Measurements from ENCODE around the gene UNC5B.
A peak's percentile ranks its signal among the peaks of the same experiment; 100 is the strongest.

Gene UNC5B

GRCh38 chr10:71249996-71250395 lies 37.6 kb downstream of the UNC5B start:
- FAIRE-seq (no peak), DNase-seq (ENCODE audit: insufficient read length, low spot score) (no peak)
- TF ChIP-seq PAX5 (IDR thresholded peaks at IDR 0.05; ENCODE audit: insufficient read depth, low read length, severe bottlenecking), result no peak
- TF ChIP-seq POU2F2 (IDR thresholded peaks at IDR 0.05; ENCODE audit: low read depth, low read length), result no peak
- TF ChIP-seq POLR2A (IDR thresholded peaks at IDR 0.05; ENCODE audit: low read depth, low read length), result no peak
- TF ChIP-seq POLR2AphosphoS5 (IDR thresholded peaks at IDR 0.05; ENCODE audit: low read depth, low read length), result no peak
- no peak for TF ChIP-seq TAF1 (IDR thresholded peaks at IDR 0.05; ENCODE audit: low read depth, low read length)
- no peak for TF ChIP-seq SPI1 (IDR thresholded peaks at IDR 0.05; ENCODE audit: low read depth, low read length)

GRCh38 chr10:71250405-71250804 lies 38.0 kb downstream of the UNC5B start:
- FAIRE-seq (no peak), DNase-seq (ENCODE audit: insufficient read length, low spot score) (no peak)
- TF ChIP-seq SPI1 (IDR thresholded peaks at IDR 0.05; ENCODE audit: low read depth, low read length), result no peak
- no peak for TF ChIP-seq POLR2A (IDR thresholded peaks at IDR 0.05; ENCODE audit: low read depth, low read length)
- TF ChIP-seq TAF1 (IDR thresholded peaks at IDR 0.05; ENCODE audit: low read depth, low read length), result no peak

GRCh38 chr10:71250842-71251241 lies 38.5 kb downstream of the UNC5B start:
- no peak for DNase-seq (ENCODE audit: insufficient read length, low spot score)
- TF ChIP-seq PAX5 (IDR thresholded peaks at IDR 0.05; ENCODE audit: insufficient read depth, low read length, severe bottlenecking), result no peak
- no peak for TF ChIP-seq SPI1 (IDR thresholded peaks at IDR 0.05; ENCODE audit: low read depth, low read length)
- no peak for TF ChIP-seq POLR2AphosphoS5 (IDR thresholded peaks at IDR 0.05; ENCODE audit: low read depth, low read length)
- TF ChIP-seq TAF1 (IDR thresholded peaks at IDR 0.05; ENCODE audit: low read depth, low read length), result no peak
- no peak for TF ChIP-seq POLR2A (IDR thresholded peaks at IDR 0.05; ENCODE audit: low read depth, low read length)
- TF ChIP-seq POU2F2 (IDR thresholded peaks at IDR 0.05; ENCODE audit: low read depth, low read length), result no peak
- no peak for FAIRE-seq

GRCh38 chr10:71251319-71251718 lies 38.9 kb downstream of the UNC5B start:
- DNase-seq (ENCODE audit: insufficient read length, low spot score) (no peak), FAIRE-seq (no peak)
- TF ChIP-seq SPI1 (IDR thresholded peaks at IDR 0.05; ENCODE audit: low read depth, low read length) (no peak), POLR2A (IDR thresholded peaks at IDR 0.05; ENCODE audit: low read depth, low read length) (no peak), TAF1 (IDR thresholded peaks at IDR 0.05; ENCODE audit: low read depth, low read length) (no peak), PAX5 (IDR thresholded peaks at IDR 0.05; ENCODE audit: insufficient read depth, low read length, severe bottlenecking) (no peak), POU2F2 (IDR thresholded peaks at IDR 0.05; ENCODE audit: low read depth, low read length) (no peak), POLR2AphosphoS5 (IDR thresholded peaks at IDR 0.05; ENCODE audit: low read depth, low read length) (no peak)

- TF ChIP-seq TAF1 (IDR thresholded peaks at IDR 0.05; ENCODE audit: low read depth, low read length) (no peak), POU2F2 (IDR thresholded peaks at IDR 0.05; ENCODE audit: low read depth, low read length) (no peak), PAX5 (IDR thresholded peaks at IDR 0.05; ENCODE audit: insufficient read depth, low read length, severe bottlenecking) (no peak), POLR2A (IDR thresholded peaks at IDR 0.05; ENCODE audit: low read depth, low read length) (no peak), POLR2AphosphoS5 (IDR thresholded peaks at IDR 0.05; ENCODE audit: low read depth, low read length) (no peak), SPI1 (IDR thresholded peaks at IDR 0.05; ENCODE audit: low read depth, low read length) (no peak)
- DNase-seq (ENCODE audit: insufficient read length, low spot score), result no peak
- no peak for FAIRE-seq
Observed at GRCh38 chr10:71252220-71252619, 39.9 kb downstream of the UNC5B start.

GRCh38 chr10:71253981-71254818 lies 41.8 kb downstream of the UNC5B start:
- TF ChIP-seq TAF1 (IDR thresholded peaks at IDR 0.05; ENCODE audit: low read depth, low read length), result no peak
- peak; percentile 58; the same call in 1 of the 2 replicates for TF ChIP-seq POU2F2 (IDR thresholded peaks at IDR 0.05; ENCODE audit: low read depth, low read length)
- FAIRE-seq, result no peak
- DNase-seq (ENCODE audit: insufficient read length, low spot score), result no peak

- DNase-seq (ENCODE audit: insufficient read length, low spot score), result no peak
- FAIRE-seq, result no peak
- TF ChIP-seq POLR2AphosphoS5 (IDR thresholded peaks at IDR 0.05; ENCODE audit: low read depth, low read length), result no peak
- TF ChIP-seq POLR2A (IDR thresholded peaks at IDR 0.05; ENCODE audit: low read depth, low read length), result no peak
- TF ChIP-seq PAX5 (IDR thresholded peaks at IDR 0.05; ENCODE audit: insufficient read depth, low read length, severe bottlenecking), result no peak
- no peak for TF ChIP-seq SPI1 (IDR thresholded peaks at IDR 0.05; ENCODE audit: low read depth, low read length)
- no peak for TF ChIP-seq TAF1 (IDR thresholded peaks at IDR 0.05; ENCODE audit: low read depth, low read length)
- no peak for TF ChIP-seq POU2F2 (IDR thresholded peaks at IDR 0.05; ENCODE audit: low read depth, low read length)
Observed at GRCh38 chr10:71254834-71255549, 42.6 kb downstream of the UNC5B start.

- DNase-seq (ENCODE audit: insufficient read length, low spot score) (no peak), FAIRE-seq (no peak)
- TF ChIP-seq POLR2AphosphoS5 (IDR thresholded peaks at IDR 0.05; ENCODE audit: low read depth, low read length) (no peak), PAX5 (IDR thresholded peaks at IDR 0.05; ENCODE audit: insufficient read depth, low read length, severe bottlenecking) (no peak), TAF1 (IDR thresholded peaks at IDR 0.05; ENCODE audit: low read depth, low read length) (no peak), POU2F2 (IDR thresholded peaks at IDR 0.05; ENCODE audit: low read depth, low read length) (no peak), POLR2A (IDR thresholded peaks at IDR 0.05; ENCODE audit: low read depth, low read length) (no peak), SPI1 (IDR thresholded peaks at IDR 0.05; ENCODE audit: low read depth, low read length) (no peak)
Observed at GRCh38 chr10:71255550-71255807, 43.1 kb downstream of the UNC5B start.

GRCh38 chr10:71255808-71256660 lies 43.7 kb downstream of the UNC5B start:
- TF ChIP-seq POLR2A (IDR thresholded peaks at IDR 0.05; ENCODE audit: low read depth, low read length) (no peak), PAX5 (IDR thresholded peaks at IDR 0.05; ENCODE audit: insufficient read depth, low read length, severe bottlenecking) (no peak), POLR2AphosphoS5 (IDR thresholded peaks at IDR 0.05; ENCODE audit: low read depth, low read length) (no peak), SPI1 (IDR thresholded peaks at IDR 0.05; ENCODE audit: low read depth, low read length) (no peak), TAF1 (IDR thresholded peaks at IDR 0.05; ENCODE audit: low read depth, low read length) (no peak), POU2F2 (IDR thresholded peaks at IDR 0.05; ENCODE audit: low read depth, low read length) (no peak)
- no peak for FAIRE-seq
- DNase-seq (ENCODE audit: insufficient read length, low spot score), result no peak
